Effector memory CD4-positive, alpha-beta T cell (primary cell): Measurements from ENCODE around the gene ACOXL.

Experiments used
- DNase-seq, 3 donors: peaks; one replicate each; pipeline ENCODE4 v3.0.0-alpha.2; 2020
- H3K27ac ChIP-seq: 2 replicates; pipeline ENCODE4 v1.7.0; 2013; ENCODE audit warnings: mild to moderate bottlenecking, low read length, moderate library complexity; ENCODE audit not compliant: insufficient read depth, poor library complexity, severe bottlenecking
- H3K27me3 ChIP-seq: replicated peaks from 2 replicates; pipeline ENCODE4 v1.7.0; 2013; ENCODE audit warnings: mild to moderate bottlenecking, low read length; ENCODE audit not compliant: insufficient read depth, control insufficient read depth, poor library complexity, severe bottlenecking
- H3K36me3 ChIP-seq: 2 replicates; pipeline ENCODE4 v1.7.0; 2013; ENCODE audit warnings: mild to moderate bottlenecking, low read length, moderate library complexity; ENCODE audit not compliant: control insufficient read depth, insufficient read depth
- H3K4me1 ChIP-seq: 2 replicates; pipeline ENCODE4 v1.7.0; 2013; ENCODE audit warnings: low read length, mild to moderate bottlenecking; ENCODE audit not compliant: control insufficient read depth, insufficient read depth, poor library complexity, severe bottlenecking
- H3K4me3 ChIP-seq: 2 replicates; pipeline ENCODE4 v1.7.0; 2013; ENCODE audit warnings: low read length, low read depth, mild to moderate bottlenecking; ENCODE audit not compliant: insufficient read depth, poor library complexity, severe bottlenecking
- H3K9me3 ChIP-seq: 2 replicates; pipeline ENCODE4 v1.7.0; 2013; ENCODE audit warnings: mild to moderate bottlenecking, low read length, moderate library complexity; ENCODE audit not compliant: control insufficient read depth

Gene ACOXL

DNA sequence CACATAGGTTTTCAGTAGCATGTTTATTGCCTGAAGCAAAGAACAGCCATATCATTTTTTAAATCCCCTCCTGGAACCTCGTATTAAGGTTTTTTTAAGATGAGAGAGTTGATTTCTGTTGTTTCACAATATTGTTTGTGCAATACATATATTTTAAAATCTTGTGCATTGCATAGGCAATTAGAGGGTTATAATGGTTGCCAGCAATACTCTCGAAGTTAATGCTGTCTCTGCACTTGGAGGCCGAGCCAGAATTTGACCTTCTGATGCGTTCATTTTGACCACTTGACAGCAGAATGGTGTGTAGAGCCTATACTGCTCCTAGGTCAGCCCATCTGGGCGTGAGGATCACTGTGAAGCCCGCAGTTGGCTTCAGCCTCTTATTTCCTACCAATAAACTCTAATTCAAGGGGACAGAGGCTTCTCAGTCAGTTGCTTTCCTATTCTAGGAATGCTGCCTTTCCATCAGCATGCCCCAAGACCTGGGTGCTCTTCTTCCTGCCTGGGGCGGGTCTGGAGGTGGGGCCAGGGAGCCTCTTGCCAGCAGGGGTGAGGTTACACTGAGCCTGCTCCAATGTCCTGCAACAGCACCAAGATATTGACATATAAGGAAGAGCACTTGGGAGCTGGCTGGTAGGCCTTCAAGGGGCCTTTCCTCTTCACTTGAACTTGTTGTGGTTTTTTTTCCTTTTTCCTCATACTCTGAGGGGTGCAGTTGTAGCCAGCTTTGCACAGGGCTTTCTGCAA is 297.0 kb downstream of the ACOXL start:
- DNase-seq = no peak
- Histone ChIP-seq H3K36me3 (no peaks in the 10 kb centered on the region), H3K9me3 (no peaks in the 10 kb centered on the region), H3K4me1 (no peaks in the 10 kb centered on the region), H3K4me3 (no peak overlapping the region), H3K27ac (no peak overlapping the region), H3K27me3 (no peaks in the 10 kb centered on the region)

DNA sequence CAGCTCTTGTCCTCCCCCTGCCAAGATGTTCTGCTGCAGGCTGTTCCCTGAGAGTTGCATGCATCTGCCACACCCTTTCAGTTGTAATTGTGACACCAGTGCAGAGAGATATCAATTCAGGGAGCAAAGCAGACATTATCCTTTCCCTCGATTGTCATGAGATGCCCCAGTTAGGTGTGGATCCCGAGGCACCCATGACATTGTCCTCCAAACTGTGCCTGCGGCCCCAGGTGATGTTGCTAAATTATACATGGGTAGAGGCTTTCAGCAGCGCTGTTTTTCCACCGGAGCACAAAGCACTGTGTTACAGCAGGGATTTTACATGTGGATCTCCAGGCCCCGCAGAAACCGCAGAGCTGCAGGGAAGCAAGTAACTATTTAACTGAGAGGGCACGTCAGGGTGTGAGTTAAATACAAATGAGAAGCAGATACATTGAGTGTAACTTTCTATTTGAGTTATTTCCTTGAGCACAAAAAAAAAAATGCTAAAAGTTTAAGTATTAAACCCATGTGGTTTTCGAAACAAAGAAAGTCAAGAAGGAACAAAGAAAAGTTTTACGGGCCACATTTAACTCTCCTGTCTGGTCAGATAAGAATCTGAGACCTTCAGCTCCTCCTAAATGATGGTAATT is 298.0 kb downstream of the ACOXL start:
- Histone ChIP-seq H3K9me3 (no peaks in the 10 kb centered on the region), H3K27ac (no peak overlapping the region), H3K27me3 (no peaks in the 10 kb centered on the region), H3K4me1 (no peaks in the 10 kb centered on the region), H3K4me3 (no peak overlapping the region), H3K36me3 (no peaks in the 10 kb centered on the region)
- DNase-seq = no peak

DNA sequence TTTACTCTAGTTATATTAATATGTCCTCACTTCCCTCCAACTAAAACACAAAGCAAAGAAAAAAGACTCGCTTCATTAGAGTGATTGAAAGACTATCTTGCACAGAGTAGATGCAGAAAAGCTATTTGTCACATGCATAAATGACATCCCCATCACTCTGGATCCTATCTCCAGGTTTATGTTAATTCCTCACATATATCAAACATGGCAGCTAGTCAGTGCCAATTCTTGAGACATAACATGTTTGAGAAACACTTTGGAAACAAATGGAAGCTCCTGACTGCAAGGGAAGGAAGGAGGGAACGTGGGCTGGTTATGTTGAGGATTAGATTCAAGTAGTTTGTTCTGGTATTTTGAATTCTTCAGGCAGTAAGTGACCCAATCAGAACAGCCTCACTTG is 298.6 kb downstream of the ACOXL start:
- Histone ChIP-seq H3K27ac (no peak overlapping the region), H3K36me3 (no peaks in the 10 kb centered on the region), H3K4me3 (no peak overlapping the region), H3K9me3 (no peaks in the 10 kb centered on the region), H3K27me3 (no peaks in the 10 kb centered on the region), H3K4me1 (no peaks in the 10 kb centered on the region)
- no peak for DNase-seq

DNA sequence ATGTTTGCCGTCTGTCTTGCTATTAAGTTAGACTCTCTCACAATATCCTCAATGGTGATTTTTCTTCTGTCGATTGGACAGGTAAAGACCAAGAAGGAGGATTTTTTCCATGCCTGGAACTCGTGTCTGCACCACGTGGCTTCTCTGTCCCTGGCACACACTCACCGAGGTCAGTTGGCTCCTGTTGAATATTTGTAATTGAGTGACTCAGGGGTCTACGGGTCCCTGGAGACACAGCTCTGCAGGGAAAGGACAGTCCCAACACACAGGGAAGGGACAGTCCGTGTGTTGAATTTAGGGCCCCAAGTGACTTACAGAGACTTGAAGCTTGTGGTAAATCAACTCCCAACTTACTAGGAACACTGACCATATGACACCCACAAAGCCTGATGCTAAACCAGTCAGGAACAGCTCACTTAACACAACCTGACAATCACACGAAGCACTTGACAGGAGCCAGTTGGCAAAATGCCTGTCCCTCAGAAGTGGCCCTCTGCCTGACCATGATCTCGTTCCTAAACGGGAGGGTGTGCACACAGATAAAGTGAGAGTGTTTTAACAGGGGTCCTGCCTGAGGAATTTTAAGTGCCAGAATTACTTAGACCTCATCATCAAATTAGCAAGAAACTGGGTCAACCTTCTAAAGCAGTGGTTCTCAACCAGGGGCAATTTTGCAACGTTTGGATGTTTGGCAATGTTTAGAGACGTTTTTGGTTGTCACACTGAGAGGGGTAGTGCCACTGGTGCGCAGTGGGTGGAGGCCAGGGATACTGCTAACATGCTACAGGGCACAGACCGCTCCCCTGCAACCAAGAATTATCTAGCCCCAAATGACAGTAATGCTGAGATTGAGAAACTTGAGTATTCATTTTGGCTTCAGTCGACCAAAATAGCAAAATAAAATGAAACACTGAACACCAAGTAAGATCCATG is 299.4 kb downstream of the ACOXL start:
- H3K36me3 ChIP-seq = no peaks in the 10 kb centered on the region
- no peaks in the 10 kb centered on the region for H3K4me1 ChIP-seq
- DNase-seq = no peak
- H3K4me3 ChIP-seq = no peak overlapping the region
- H3K27ac ChIP-seq = no peak overlapping the region
- H3K27me3 ChIP-seq = no peaks in the 10 kb centered on the region
- no peaks in the 10 kb centered on the region for H3K9me3 ChIP-seq

DNA sequence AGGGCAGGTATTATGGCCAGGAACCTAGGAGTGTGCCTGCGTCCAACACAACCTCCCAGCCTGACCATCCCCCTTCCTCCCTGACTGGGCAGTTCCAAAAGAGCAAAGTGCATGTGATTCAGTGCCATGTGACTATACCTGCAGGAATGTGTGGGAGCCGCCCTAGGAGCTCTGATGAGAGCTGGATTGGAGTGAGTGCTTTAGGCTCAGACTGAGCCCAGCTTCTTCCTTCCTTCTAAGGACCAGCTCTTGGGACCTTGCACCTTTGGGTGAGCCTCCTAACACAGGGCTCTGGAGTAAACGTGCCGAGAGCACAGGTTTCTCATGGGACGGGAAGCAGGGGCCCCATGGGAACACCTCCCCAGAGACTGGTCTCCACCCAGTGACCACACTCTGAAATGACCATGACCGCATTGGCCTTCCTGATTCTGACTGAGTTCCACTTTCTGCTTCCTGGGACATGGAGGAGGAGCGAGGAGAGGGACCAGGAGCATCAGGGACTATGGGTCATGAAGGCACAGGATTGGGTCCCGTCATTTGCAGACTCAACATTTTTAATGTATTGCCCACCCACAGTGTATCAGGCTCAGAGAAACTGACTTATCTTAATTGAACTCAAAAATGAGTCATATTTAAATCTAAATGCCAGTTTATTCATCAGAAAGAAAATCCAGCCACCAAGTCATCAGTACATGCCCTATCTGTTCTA is 300.5 kb downstream of the ACOXL start:
- Histone ChIP-seq H3K4me3 (no peak overlapping the region), H3K9me3 (no peaks in the 10 kb centered on the region), H3K27ac (no peak overlapping the region), H3K27me3 (no peaks in the 10 kb centered on the region), H3K4me1 (no peaks in the 10 kb centered on the region), H3K36me3 (no peaks in the 10 kb centered on the region)
- DNase-seq = no peak

DNA sequence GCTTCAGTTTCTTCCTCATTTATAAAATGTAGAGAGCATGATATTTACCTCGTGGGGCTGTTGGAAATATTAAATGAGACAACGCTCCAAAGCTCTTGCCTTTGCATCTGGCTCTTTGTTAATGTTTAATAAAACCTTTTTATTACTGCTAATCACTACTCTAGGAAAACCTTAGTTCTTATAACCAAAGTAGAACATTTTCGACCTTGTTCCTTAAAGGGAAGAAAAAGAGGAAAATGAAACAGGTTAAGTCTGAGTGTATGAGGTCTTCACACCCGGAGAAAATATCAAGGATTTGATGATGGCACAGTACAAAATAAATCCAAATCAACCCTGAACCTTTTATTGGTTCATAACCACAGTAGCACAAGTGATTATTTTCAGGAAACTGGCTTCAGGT is 301.8 kb downstream of the ACOXL start:
- H3K27ac ChIP-seq = no peak overlapping the region

DNA sequence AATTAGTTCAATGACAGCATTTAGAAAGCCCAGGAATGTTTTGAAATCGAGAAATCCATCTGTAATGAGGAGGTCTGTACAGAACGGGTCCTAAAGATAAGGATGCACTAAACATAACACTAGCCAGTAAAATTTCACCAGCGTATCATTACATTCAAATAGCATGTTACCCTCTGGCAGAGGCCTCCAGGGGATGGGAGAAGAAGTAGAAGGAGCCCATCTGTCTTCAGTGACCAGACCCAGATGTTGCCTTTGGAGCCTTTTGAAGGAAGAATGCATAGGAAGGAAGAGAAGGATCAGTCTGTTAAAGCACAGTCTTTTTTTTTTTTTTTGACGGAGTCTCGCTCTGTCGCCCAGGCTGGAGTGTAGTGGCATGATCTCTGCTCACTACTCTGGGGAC is 302.2 kb downstream of the ACOXL start:
- Histone ChIP-seq H3K4me3 (no peak overlapping the region), H3K27ac (no peak overlapping the region), H3K9me3 (no peaks in the 10 kb centered on the region), H3K4me1 (no peaks in the 10 kb centered on the region), H3K36me3 (no peaks in the 10 kb centered on the region), H3K27me3 (no peaks in the 10 kb centered on the region)
- no peak for DNase-seq

More for the DNA sequence above, 301.8 kb downstream of the ACOXL start:
- DNase-seq = no peak
- H3K9me3 ChIP-seq = no peaks in the 10 kb centered on the region
- no peaks in the 10 kb centered on the region for H3K4me1 ChIP-seq
- H3K4me3 ChIP-seq = no peak overlapping the region
- no peaks in the 10 kb centered on the region for H3K27me3 ChIP-seq
- no peaks in the 10 kb centered on the region for H3K36me3 ChIP-seq

DNA sequence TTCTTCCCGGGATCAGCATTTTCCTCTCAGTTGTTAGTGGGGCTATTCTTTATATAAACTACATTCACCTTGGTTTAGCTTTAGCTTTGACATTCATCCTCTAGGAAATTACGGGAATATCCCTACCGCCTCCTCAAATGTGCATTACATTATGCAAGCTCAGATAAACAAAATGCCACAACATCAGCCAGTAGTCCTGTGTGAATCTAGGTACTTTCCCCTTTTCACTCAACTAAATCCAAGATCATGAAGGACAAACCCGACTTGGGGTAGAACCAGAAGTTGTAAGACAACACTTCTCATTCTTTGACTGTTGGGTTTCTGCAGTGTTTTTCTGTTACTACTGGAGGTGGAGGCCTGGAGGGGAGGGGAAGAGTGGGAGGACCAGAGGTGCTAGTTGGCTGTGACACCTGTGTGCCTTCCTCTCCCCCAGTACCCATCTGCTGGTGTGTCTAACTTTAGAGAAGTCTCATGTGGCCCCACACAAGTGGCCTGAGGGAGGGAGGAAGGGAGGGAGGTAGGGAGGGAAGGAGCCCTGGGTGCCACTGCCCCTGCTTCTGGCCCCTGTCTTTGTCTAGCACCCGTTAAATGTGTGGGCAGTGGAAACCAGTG is 303.6 kb downstream of the ACOXL start:
- no peak overlapping the region for H3K27ac ChIP-seq
- H3K36me3 ChIP-seq = no peaks in the 10 kb centered on the region
- DNase-seq = no peak
- no peaks in the 10 kb centered on the region for H3K9me3 ChIP-seq
- no peaks in the 10 kb centered on the region for H3K27me3 ChIP-seq
- no peaks in the 10 kb centered on the region for H3K4me1 ChIP-seq
- H3K4me3 ChIP-seq = no peak overlapping the region

DNA sequence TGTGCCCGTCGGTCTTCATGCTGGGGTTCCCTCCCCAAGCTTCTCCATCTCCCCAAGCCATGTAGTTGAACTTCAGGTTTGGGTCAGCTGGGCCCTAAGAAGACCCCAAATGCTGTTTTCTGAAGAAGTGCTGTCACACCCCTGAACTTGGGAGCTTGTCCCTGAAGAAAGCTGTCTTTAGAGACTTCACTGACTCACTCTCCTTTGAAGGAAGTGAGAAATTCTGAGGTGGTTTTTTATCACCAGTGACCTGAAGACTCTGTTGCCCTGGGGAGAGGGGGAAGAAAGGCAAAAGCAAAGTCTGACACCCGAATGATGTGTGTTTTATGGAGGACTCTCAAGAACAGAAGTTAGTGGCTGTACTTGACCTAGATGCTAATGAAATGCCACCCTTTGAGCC is 304.8 kb downstream of the ACOXL start:
- no peak for DNase-seq
- Histone ChIP-seq H3K4me1 (no peaks in the 10 kb centered on the region), H3K27ac (no peak overlapping the region), H3K36me3 (no peaks in the 10 kb centered on the region), H3K4me3 (no peak overlapping the region), H3K9me3 (no peaks in the 10 kb centered on the region), H3K27me3 (no peaks in the 10 kb centered on the region)
